BJ (cell line): ENCODE results near the gene SLC35G6. TPM values are rescaled to one million over a fixed set of nuclear protein-coding genes. Genes with fewer than 3 reads are reported as not detected.

Experiments used
- CTCF ChIA-PET: fragments of 350-600 bp; formaldehyde crosslinking; extraction: SDS; loops from one replicate; lab custom pipeline; 2021; ENCODE audit warnings: antibody characterized with exemption, inconsistent platforms; lab: Yijun Ruan, JAX
- POLR2A ChIA-PET: fragments of 300-600 bp; sonication (Branson Sonifier 250); formaldehyde crosslinking; extraction: SDS; loops from one replicate; lab custom pipeline; 2021; ENCODE audit warnings: antibody characterized with exemption; lab: Charles Lee
- DNase-seq: peaks from one replicate; pipeline ENCODE4 v3.0.0-alpha.2; 2011; ENCODE audit warnings: low read depth
- H3K27me3 ChIP-seq: 2 replicates; pipeline ENCODE4 v1.6.0; 2011; ENCODE audit warnings: low read length; ENCODE audit not compliant: control insufficient read depth, insufficient read depth
- H3K36me3 ChIP-seq: 2 replicates; pipeline ENCODE4 v1.5.1; 2011; ENCODE audit warnings: low read length; ENCODE audit not compliant: control insufficient read depth, insufficient read depth
- H3K4me3 ChIP-seq: 2 replicates; pipeline ENCODE4 v1.5.1; 2011; ENCODE audit warnings: low read depth, mild to moderate bottlenecking, control low read depth, low read length
- CTCF ChIP-seq: IDR thresholded peaks from 2 replicates; pipeline ENCODE4 v1.5.1; 2011; ENCODE audit warnings: low read depth, mild to moderate bottlenecking, control low read depth, inconsistent platforms, low read length, moderate library complexity; ENCODE audit not compliant: insufficient read depth
- polyA plus RNA-seq: library from polyadenylated mRNA; depleted of rRNA; stranded (reverse); fragments of >200 nt; gene quantifications from 2 replicates; pipeline ENCODE4 v1.2.3, GENCODE V29; 2011

SLC35G6 gene
- polyA plus RNA-seq, 1 experiment, result not detected

- POLR2A ChIA-PET, result no interaction called here
- H3K36me3 ChIP-seq, result peaks cover 41% of the 10 kb centered on the region
- no peak for TF ChIP-seq CTCF
- DNase-seq, result no peak
- CTCF ChIA-PET, result interaction anchor here (1.6 to 5.6 kb wide), 3 partner anchors 22 to 49 kb away, joined by 5 to 95 read pairs (median 24); partner anchors contain the start of gene SENP3
- no peak overlapping the region for H3K4me3 ChIP-seq
- H3K27me3 ChIP-seq, result no peaks in the 10 kb centered on the region
Observed at GRCh38 chr17:7512105-7512504, 30.9 kb downstream of the SLC35G6 start.

- Histone ChIP-seq H3K4me3 (no peak overlapping the region), H3K36me3 (peaks cover 41% of the 10 kb centered on the region), H3K27me3 (no peaks in the 10 kb centered on the region)
- POLR2A ChIA-PET, result no interaction called here
- TF ChIP-seq CTCF, result no peak
- no peak for DNase-seq
- CTCF ChIA-PET, result interaction anchor here (0.6 to 5.6 kb wide), 17 partner anchors 8 to 115 kb away, joined by 3 to 95 read pairs (median 7); partner anchors contain the start of genes SENP3, SOX15 and TNFSF13
Observed at GRCh38 chr17:7512824-7513540, 31.7 kb downstream of the SLC35G6 start.

DNA sequence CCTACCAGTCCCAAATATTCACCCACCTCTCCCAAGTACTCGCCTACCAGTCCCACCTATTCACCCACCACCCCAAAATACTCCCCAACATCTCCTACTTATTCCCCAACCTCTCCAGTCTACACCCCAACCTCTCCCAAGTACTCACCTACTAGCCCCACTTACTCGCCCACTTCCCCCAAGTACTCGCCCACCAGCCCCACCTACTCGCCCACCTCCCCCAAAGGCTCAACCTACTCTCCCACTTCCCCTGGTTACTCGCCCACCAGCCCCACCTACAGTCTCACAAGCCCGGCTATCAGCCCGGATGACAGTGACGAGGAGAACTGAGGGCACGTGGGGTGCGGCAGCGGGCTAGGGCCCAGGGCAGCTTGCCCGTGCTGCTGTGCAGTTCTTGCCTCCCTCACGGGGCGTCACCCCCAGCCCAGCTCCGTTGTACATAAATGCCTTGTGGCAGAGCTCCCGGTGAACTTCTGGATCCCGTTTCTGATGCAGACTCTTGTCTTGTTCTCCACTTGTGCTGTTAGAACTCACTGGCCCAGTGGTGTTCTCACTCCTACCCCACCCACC, 32.7 kb downstream of the SLC35G6 start:
- POLR2A ChIA-PET, result interaction anchor here (0.6 kb wide), 1 partner anchor 38 kb away, joined by 8 read pairs; no protein-coding TSS in a partner anchor
- TF ChIP-seq CTCF, result no peak
- DNase-seq, result no peak
- CTCF ChIA-PET, result interaction anchor here (0.6 to 5.6 kb wide), 32 partner anchors 8 to 173 kb away, joined by 3 to 95 read pairs (median 6); partner anchors contain the start of genes SENP3, SOX15, TMEM256 and TNFSF13
- H3K4me3 ChIP-seq, result no peak overlapping the region
- H3K36me3 ChIP-seq, result peaks cover 38% of the 10 kb centered on the region
- no peaks in the 10 kb centered on the region for H3K27me3 ChIP-seq

GRCh38 chr17:7515911-7516610, 34.8 kb downstream of the SLC35G6 start:
- no peak for TF ChIP-seq CTCF
- Histone ChIP-seq H3K27me3 (no peaks in the 10 kb centered on the region), H3K36me3 (peaks cover 24% of the 10 kb centered on the region), H3K4me3 (no peak overlapping the region)
- CTCF ChIA-PET, result interaction anchor here (0.7 to 5.6 kb wide), 11 partner anchors 9 to 171 kb away, joined by 3 to 95 read pairs (median 5); partner anchors contain the start of genes SENP3, SOX15, TNFSF13 and TP53
- POLR2A ChIA-PET, result interaction anchor here (0.6 kb wide), 1 partner anchor 173 kb away, joined by 5 read pairs; no protein-coding TSS in a partner anchor
- no peak for DNase-seq

GRCh38 chr17:7523033-7523432, 41.8 kb downstream of the SLC35G6 start:
- POLR2A ChIA-PET, result no interaction called here

More at GRCh38 chr17:7523033-7523432, 41.8 kb downstream of the SLC35G6 start:
- TF ChIP-seq CTCF, result peak; percentile 40
- no peak overlapping the region for H3K4me3 ChIP-seq
- H3K36me3 ChIP-seq, result no peaks in the 10 kb centered on the region
- H3K27me3 ChIP-seq, result no peaks in the 10 kb centered on the region
- CTCF ChIA-PET, result interaction anchor here (0.6 to 1.0 kb wide), 4 partner anchors 9 to 1976 kb away, joined by 3 to 6 read pairs (median 3); no protein-coding TSS in a partner anchor
- DNase-seq, result no peak
